ENCODE measurements around the gene LRRC75B. TPM values are rescaled to one million over a fixed set of nuclear protein-coding genes. Genes with fewer than 3 reads are reported as not detected.
A peak's percentile ranks its signal among the peaks of the same experiment; 100 is the strongest.

Gene LRRC75B
- total and polyA plus RNA-seq, 2 of the 13 experiments (the other 11 are each of a cell fraction or from before 2014, with no cell fraction given): 11.8 to 34.8 TPM

- peak; percentile 61; the same call in 1 of the 2 replicates for TF ChIP-seq ZNF639 (CRISPR knock-in tag; conservative IDR thresholded peaks at IDR 0.05)
- TF ChIP-seq ZNF660 (CRISPR knock-in tag; IDR thresholded peaks at IDR 0.05; ENCODE audit: borderline replicate concordance, low read depth): no peak
- TF ChIP-seq, protein P1, sequence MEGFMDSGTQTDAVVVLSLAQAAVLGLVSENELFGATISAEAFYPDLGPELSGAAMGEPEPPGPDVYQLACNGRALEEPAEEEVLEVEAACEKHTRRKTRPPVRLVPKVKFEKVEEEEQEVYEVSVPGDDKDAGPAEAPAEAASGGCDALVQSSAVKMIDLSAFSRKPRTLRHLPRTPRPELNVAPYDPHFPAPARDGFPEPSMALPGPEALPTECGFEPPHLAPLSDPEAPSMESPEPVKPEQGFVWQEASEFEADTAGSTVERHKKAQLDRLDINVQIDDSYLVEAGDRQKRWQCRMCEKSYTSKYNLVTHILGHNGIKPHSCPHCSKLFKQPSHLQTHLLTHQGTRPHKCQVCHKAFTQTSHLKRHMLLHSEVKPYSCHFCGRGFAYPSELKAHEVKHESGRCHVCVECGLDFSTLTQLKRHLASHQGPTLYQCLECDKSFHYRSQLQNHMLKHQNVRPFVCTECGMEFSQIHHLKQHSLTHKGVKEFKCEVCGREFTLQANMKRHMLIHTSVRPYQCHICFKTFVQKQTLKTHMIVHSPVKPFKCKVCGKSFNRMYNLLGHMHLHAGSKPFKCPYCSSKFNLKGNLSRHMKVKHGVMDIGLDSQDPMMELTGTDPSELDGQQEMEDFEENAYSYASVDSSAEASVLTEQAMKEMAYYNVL (CRISPR knock-in tag; IDR thresholded peaks at IDR 0.05; ENCODE audit: borderline replicate concordance): no peak
- peak; percentile 77; the same call in 1 of the 2 replicates for TF ChIP-seq HINFP (CRISPR knock-in tag; IDR thresholded peaks at IDR 0.05; ENCODE audit: low read depth)
- TF ChIP-seq, protein P2, sequence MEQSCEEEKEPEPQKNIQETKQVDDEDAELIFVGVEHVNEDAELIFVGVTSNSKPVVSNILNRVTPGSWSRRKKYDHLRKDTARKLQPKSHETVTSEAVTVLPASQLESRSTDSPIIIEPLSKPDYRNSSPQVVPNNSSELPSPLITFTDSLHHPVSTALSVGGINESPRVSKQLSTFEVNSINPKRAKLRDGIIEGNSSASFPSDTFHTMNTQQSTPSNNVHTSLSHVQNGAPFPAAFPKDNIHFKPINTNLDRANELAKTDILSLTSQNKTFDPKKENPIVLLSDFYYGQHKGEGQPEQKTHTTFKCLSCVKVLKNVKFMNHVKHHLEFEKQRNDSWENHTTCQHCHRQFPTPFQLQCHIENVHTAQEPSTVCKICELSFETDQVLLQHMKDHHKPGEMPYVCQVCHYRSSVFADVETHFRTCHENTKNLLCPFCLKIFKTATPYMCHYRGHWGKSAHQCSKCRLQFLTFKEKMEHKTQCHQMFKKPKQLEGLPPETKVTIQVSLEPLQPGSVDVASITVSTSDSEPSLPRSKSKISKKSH (CRISPR knock-in tag; IDR thresholded peaks at IDR 0.05; ENCODE audit: borderline replicate concordance): no peak; the same call in 1 of the 2 replicates
- TF ChIP-seq, protein P3, sequence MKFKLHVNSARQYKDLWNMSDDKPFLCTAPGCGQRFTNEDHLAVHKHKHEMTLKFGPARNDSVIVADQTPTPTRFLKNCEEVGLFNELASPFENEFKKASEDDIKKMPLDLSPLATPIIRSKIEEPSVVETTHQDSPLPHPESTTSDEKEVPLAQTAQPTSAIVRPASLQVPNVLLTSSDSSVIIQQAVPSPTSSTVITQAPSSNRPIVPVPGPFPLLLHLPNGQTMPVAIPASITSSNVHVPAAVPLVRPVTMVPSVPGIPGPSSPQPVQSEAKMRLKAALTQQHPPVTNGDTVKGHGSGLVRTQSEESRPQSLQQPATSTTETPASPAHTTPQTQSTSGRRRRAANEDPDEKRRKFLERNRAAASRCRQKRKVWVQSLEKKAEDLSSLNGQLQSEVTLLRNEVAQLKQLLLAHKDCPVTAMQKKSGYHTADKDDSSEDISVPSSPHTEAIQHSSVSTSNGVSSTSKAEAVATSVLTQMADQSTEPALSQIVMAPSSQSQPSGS (CRISPR knock-in tag; IDR thresholded peaks at IDR 0.05): peak; percentile 69
- TF ChIP-seq SMARCE1 (IDR thresholded peaks at IDR 0.05; ENCODE audit: borderline replicate concordance): no peak
- TF ChIP-seq ZNF766 (CRISPR knock-in tag; IDR thresholded peaks at IDR 0.05; ENCODE audit: borderline replicate concordance): no peak
- TF ChIP-seq POLR2A (IDR thresholded peaks at IDR 0.05; ENCODE audit: insufficient read depth in 1 of 2, low read depth in 2 of 2, low read length in 2 of 2): peak; percentile 86 to 94
- TF ChIP-seq NFIB (CRISPR knock-in tag; IDR thresholded peaks at IDR 0.05; ENCODE audit: borderline replicate concordance): no peak
- TF ChIP-seq CEBPB (IDR thresholded peaks at IDR 0.05; ENCODE audit: borderline replicate concordance, low read depth, low read length): peak; percentile 56; the same call in 1 of the 2 replicates
- TF ChIP-seq TCF7L2 (IDR thresholded peaks at IDR 0.05; ENCODE audit: low read depth, low read length): no peak
- TF ChIP-seq HNRNPUL1 (IDR thresholded peaks at IDR 0.05; ENCODE audit: low read depth, low read length): no peak
- peak; percentile 82; the same call in 1 of the 2 replicates for TF ChIP-seq IRF1 (CRISPR knock-in tag; IDR thresholded peaks at IDR 0.05; ENCODE audit: low read depth)
- TF ChIP-seq ZNF549 (CRISPR knock-in tag; IDR thresholded peaks at IDR 0.05): no peak
- no peak for TF ChIP-seq REXO4 (CRISPR knock-in tag; IDR thresholded peaks at IDR 0.05; ENCODE audit: borderline replicate concordance)
- TF ChIP-seq, protein P4, sequence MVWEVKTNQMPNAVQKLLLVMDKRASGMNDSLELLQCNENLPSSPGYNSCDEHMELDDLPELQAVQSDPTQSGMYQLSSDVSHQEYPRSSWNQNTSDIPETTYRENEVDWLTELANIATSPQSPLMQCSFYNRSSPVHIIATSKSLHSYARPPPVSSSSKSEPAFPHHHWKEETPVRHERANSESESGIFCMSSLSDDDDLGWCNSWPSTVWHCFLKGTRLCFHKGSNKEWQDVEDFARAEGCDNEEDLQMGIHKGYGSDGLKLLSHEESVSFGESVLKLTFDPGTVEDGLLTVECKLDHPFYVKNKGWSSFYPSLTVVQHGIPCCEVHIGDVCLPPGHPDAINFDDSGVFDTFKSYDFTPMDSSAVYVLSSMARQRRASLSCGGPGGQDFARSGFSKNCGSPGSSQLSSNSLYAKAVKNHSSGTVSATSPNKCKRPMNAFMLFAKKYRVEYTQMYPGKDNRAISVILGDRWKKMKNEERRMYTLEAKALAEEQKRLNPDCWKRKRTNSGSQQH (CRISPR knock-in tag; IDR thresholded peaks at IDR 0.05; ENCODE audit: low read depth): peak; percentile 71; the same call in 1 of the 2 replicates
- TF ChIP-seq KLF12 (CRISPR knock-in tag; IDR thresholded peaks at IDR 0.05; ENCODE audit: borderline replicate concordance): peak; percentile 50; the same call in 1 of the 2 replicates
Measured at GRCh38 chr22:24592851-24593558, at the start of gene LRRC75B (continued).

All from HepG2 (cell line).